Measurements from ENCODE around the gene GAB2. TPM values are rescaled to one million over a fixed set of nuclear protein-coding genes. Genes with fewer than 3 reads are reported as not detected.

The GAB2 gene
- total and polyA plus RNA-seq, 8 donors, result 2.2 to 19.3 (median 8.6) TPM

- 78 to 97% (median 94%) methylated on average over 2 of the region's 2 CpGs for WGBS, 5 donors
- H3K4me3 ChIP-seq, result no peak overlapping the region
- intact Hi-C loops (cut with DNase I; ENCODE audit: low total_unique reads), result no loop called here
- H3K4me1 ChIP-seq, result peaks cover 0 to 18% (median 9%) of the 10 kb centered on the region in 4 donors
- H3K27ac ChIP-seq, result no peak overlapping the region
- H3K9me3 ChIP-seq, result peaks cover 0 to 15% (median 7%) of the 10 kb centered on the region in 4 donors
- TF ChIP-seq EP300 (IDR thresholded peaks at IDR 0.05) (no peak), POLR2A (IDR thresholded peaks at IDR 0.05) (no peak), CTCF (IDR thresholded peaks at IDR 0.05) (no peak), POLR2AphosphoS5 (IDR thresholded peaks at IDR 0.05) (no peak)
- no peak for DNase-seq
- H3K27me3 ChIP-seq, result no peaks in the 10 kb centered on the region
- H3K36me3 ChIP-seq, result peaks cover 0 to 24% (median 11%) of the 10 kb centered on the region in 4 donors
These were observed 146.6 kb downstream of the GAB2 start for GRCh38 chr11:78270971-78271370.

GRCh38 chr11:78269806-78270205, 147.8 kb downstream of the GAB2 start:
- Histone ChIP-seq H3K9me3 (peaks cover 0 to 15% (median 7%) of the 10 kb centered on the region in 4 donors), H3K4me3 (no peak overlapping the region), H3K27me3 (no peaks in the 10 kb centered on the region), H3K36me3 (peaks cover 0 to 24% (median 11%) of the 10 kb centered on the region in 4 donors), H3K27ac (peak overlapping the region in 2 of 5 donors; percentile 23 to 57), H3K4me1 (peaks cover 0 to 18% (median 9%) of the 10 kb centered on the region in 4 donors)
- DNase-seq, result no peak
- 90 to 94% (median 92%) methylated on average over 7 of the region's 7 CpGs for WGBS, 5 donors
- intact Hi-C loops (cut with DNase I; ENCODE audit: low total_unique reads), result no loop called here
- no peak for TF ChIP-seq POLR2A (IDR thresholded peaks at IDR 0.05)
- no peak for TF ChIP-seq CTCF (IDR thresholded peaks at IDR 0.05)
- no peak for TF ChIP-seq POLR2AphosphoS5 (IDR thresholded peaks at IDR 0.05)
- TF ChIP-seq EP300 (IDR thresholded peaks at IDR 0.05), result no peak

GRCh38 chr11:78268591-78269410, 148.8 kb downstream of the GAB2 start:
- peaks cover 0 to 18% (median 9%) of the 10 kb centered on the region in 4 donors for H3K4me1 ChIP-seq
- H3K9me3 ChIP-seq, result peaks cover 0 to 15% (median 7%) of the 10 kb centered on the region in 4 donors
- H3K4me3 ChIP-seq, result no peak overlapping the region
- peak in 1 of 2 donors; percentile 80 for DNase-seq
- no peak for TF ChIP-seq POLR2A (IDR thresholded peaks at IDR 0.05)
- TF ChIP-seq EP300 (IDR thresholded peaks at IDR 0.05), result no peak
- no peak for TF ChIP-seq POLR2AphosphoS5 (IDR thresholded peaks at IDR 0.05)
- no peak for TF ChIP-seq CTCF (IDR thresholded peaks at IDR 0.05)
- intact Hi-C loops (cut with DNase I; ENCODE audit: low total_unique reads), result no loop called here
- peaks cover 0 to 23% (median 10%) of the 10 kb centered on the region in 4 donors for H3K36me3 ChIP-seq
- H3K27me3 ChIP-seq, result no peaks in the 10 kb centered on the region
- 76 to 84% (median 83%) methylated on average over 7 of the region's 7 CpGs for WGBS, 5 donors
- peak overlapping the region in 4 of 5 donors; percentile 23 to 57 (median 41) for H3K27ac ChIP-seq

GRCh38 chr11:78266451-78266850, 151.2 kb downstream of the GAB2 start:
- Histone ChIP-seq H3K27me3 (no peaks in the 10 kb centered on the region), H3K9me3 (no peaks in the 10 kb centered on the region), H3K27ac (no peak overlapping the region), H3K4me3 (no peak overlapping the region), H3K36me3 (no peaks in the 10 kb centered on the region), H3K4me1 (peaks cover 0 to 18% (median 9%) of the 10 kb centered on the region in 4 donors)
- 43 to 61% (median 47%) methylated on average over 3 of the region's 3 CpGs for WGBS, 5 donors
- TF ChIP-seq POLR2AphosphoS5 (IDR thresholded peaks at IDR 0.05), result no peak
- TF ChIP-seq POLR2A (IDR thresholded peaks at IDR 0.05), result no peak
- TF ChIP-seq CTCF (IDR thresholded peaks at IDR 0.05), result no peak
- DNase-seq, result no peak
- intact Hi-C loops (cut with DNase I; ENCODE audit: low total_unique reads), result no loop called here

Data from stomach (tissue), 9 donors.